Lower lobe of right lung (tissue), 2 donors: ENCODE results near the gene KRTAP4-3. TPM values are rescaled to one million over a fixed set of nuclear protein-coding genes. Genes with fewer than 3 reads are reported as not detected.
"Not testable (repeated sequence)": the region's sequence is repeated elsewhere in the genome, so short reads cannot be mapped to it uniquely, and the experiment has no call there.

Source experiments
- ATAC-seq, 2 donors: fragments of 200-7000 bp; cut with Tn5 transposase; one replicate each; pipeline ENCODE4 v1.9.1; 2020 to 2022; ENCODE audit warnings: mild to moderate bottlenecking in 2 of 2, moderate library complexity in 2 of 2
- DNase-seq: peaks from one replicate; pipeline ENCODE4 v3.0.0-alpha.2; 2020
- H3K27ac ChIP-seq: fragments of 200-600 bp; one replicate; pipeline ENCODE4 v1.8.0; 2022
- H3K27me3 ChIP-seq: fragments of 200-600 bp; one replicate; pipeline ENCODE4 v1.8.0; 2022; ENCODE audit warnings: low read depth
- H3K36me3 ChIP-seq: fragments of 200-600 bp; one replicate; pipeline ENCODE4 v1.8.0; 2022; ENCODE audit warnings: mild to moderate bottlenecking
- H3K4me1 ChIP-seq: fragments of 200-600 bp; one replicate; pipeline ENCODE4 v1.8.0; 2022
- H3K4me3 ChIP-seq: fragments of 200-600 bp; one replicate; pipeline ENCODE4 v1.8.0; 2022; ENCODE audit warnings: mild to moderate bottlenecking
- H3K9me3 ChIP-seq: fragments of 200-600 bp; one replicate; pipeline ENCODE4 v1.8.0; 2022
- CTCF ChIP-seq: fragments of 200-600 bp; IDR thresholded peaks from one replicate; pipeline ENCODE4 v1.8.0; 2022; ENCODE audit warnings: antibody characterized with exemption, mild to moderate bottlenecking
- intact Hi-C: fragments of 100-400 bp; cut with DNase I; formaldehyde crosslinking; loops from one replicate; pipeline ENCODE4 v1.11.0; 2022
- total RNA-seq: library from RNA; stranded (reverse); fragmentation: NEBNext Ultra II Directional; extraction: Animal tissue kit (Norgen Biotek cat#: 25700); gene quantifications from one replicate; pipeline ENCODE4 v1.2.1, GENCODE V29; 2021
- donor health status: DM: no; HTN: yes; CAD: no; lungs with severe emphysema.

The KRTAP4-3 gene
- total RNA-seq, 1 donor from 2014 or later: not detected

- Histone ChIP-seq H3K36me3 (no peaks in the 10 kb centered on the region), H3K4me1 (no peaks in the 10 kb centered on the region), H3K9me3 (peaks cover 14% of the 10 kb centered on the region), H3K27ac (no peak overlapping the region), H3K27me3 (no peaks in the 10 kb centered on the region), H3K4me3 (no peak overlapping the region)
- intact Hi-C loops: no loop called here
- no peak for ATAC-seq
- no peak for DNase-seq
- no peak for TF ChIP-seq CTCF
Observed at GRCh38 chr17:41141361-41141760, 26.7 kb downstream of the KRTAP4-3 start.

- no peak for ATAC-seq
- no peaks in the 10 kb centered on the region for H3K27me3 ChIP-seq
- no peak within 1 kb of the TSS for H3K27ac ChIP-seq
- no peaks in the 10 kb centered on the region for H3K36me3 ChIP-seq
- DNase-seq: no peak
- H3K4me1 ChIP-seq: no peaks in the 10 kb centered on the region
- H3K4me3 ChIP-seq: no peak within 1 kb of the TSS
- intact Hi-C loops: no loop called here
- peaks cover 14% of the 10 kb centered on the region for H3K9me3 ChIP-seq
- no peak for TF ChIP-seq CTCF
Observed at GRCh38 chr17:41140360-41141131, 27.5 kb downstream of the KRTAP4-3 start, which contains the start of gene KRTAP4-6. Gene KRTAP4-6 (minus strand): TSS chr17:41140544. CDS start chr17:41140487, 57 bp downstream.

- DNase-seq: peak; percentile 47
- H3K9me3 ChIP-seq: peaks cover 14% of the 10 kb centered on the region
- H3K36me3 ChIP-seq, H3K4me1 ChIP-seq, H3K27ac ChIP-seq, H3K27me3 ChIP-seq, intact Hi-C loops, H3K4me3 ChIP-seq, ATAC-seq: not testable (repeated sequence)
Observed at GRCh38 chr17:41139865-41140264, 28.2 kb downstream of the KRTAP4-3 start.

- Histone ChIP-seq H3K27ac (no peak overlapping the region), H3K4me1 (no peaks in the 10 kb centered on the region), H3K9me3 (no peaks in the 10 kb centered on the region), H3K27me3 (no peaks in the 10 kb centered on the region), H3K36me3 (no peaks in the 10 kb centered on the region), H3K4me3 (no peak overlapping the region)
- no peak for ATAC-seq
- intact Hi-C loops: no loop called here
- no peak for TF ChIP-seq CTCF
- no peak for DNase-seq
Observed at GRCh38 chr17:41133880-41134735, 33.9 kb downstream of the KRTAP4-3 start.

- intact Hi-C loops: no loop called here
- Histone ChIP-seq H3K9me3 (no peaks in the 10 kb centered on the region), H3K27me3 (no peaks in the 10 kb centered on the region), H3K4me1 (no peaks in the 10 kb centered on the region), H3K36me3 (no peaks in the 10 kb centered on the region), H3K27ac (no peak overlapping the region), H3K4me3 (no peak overlapping the region)
- TF ChIP-seq CTCF: no peak
- DNase-seq: no peak
- no peak for ATAC-seq
Observed at GRCh38 chr17:41131979-41132378, 36.0 kb downstream of the KRTAP4-3 start.

- H3K4me1 ChIP-seq: no peaks in the 10 kb centered on the region
- ATAC-seq (no peak), DNase-seq (no peak)
- H3K27me3 ChIP-seq: no peaks in the 10 kb centered on the region
- no peak overlapping the region for H3K27ac ChIP-seq
- no peak for TF ChIP-seq CTCF
- H3K4me3 ChIP-seq: no peak overlapping the region
- intact Hi-C loops: no loop called here
- no peaks in the 10 kb centered on the region for H3K9me3 ChIP-seq
- H3K36me3 ChIP-seq: no peaks in the 10 kb centered on the region
Observed at GRCh38 chr17:41127371-41127770, 40.6 kb downstream of the KRTAP4-3 start.
